ENCODE data around the gene EXT2. TPM values are rescaled to one million over a fixed set of nuclear protein-coding genes. Genes with fewer than 3 reads are reported as not detected.

The EXT2 gene
- total RNA-seq, 1 experiment from 2014 or later, result 42.9 TPM

DNA sequence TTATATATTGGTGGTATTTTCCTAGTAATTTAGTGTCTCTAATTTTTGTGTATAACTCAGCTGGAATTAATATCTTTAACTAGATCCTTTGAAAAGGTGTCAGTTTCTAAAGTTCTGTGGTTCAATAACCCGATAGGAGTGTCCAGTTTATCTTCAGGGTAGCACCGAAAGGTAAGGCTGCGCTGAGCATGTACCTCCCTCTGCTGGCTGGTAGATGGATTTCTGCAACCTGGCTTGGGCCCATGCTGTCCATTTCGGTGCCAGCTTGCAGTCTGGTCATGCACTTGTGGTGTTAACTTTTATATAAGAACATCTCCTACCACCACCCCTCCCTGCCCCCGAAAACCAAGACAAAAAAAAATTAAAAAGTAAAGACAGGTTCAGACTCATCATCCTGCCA lies 24.7 kb downstream of the EXT2 start:
- Histone ChIP-seq H3K9ac (ENCODE audit: extremely low read depth, insufficient read length, low read length) (no peak overlapping the region), H3K4ac (ENCODE audit: low read depth, low read length) (no peak overlapping the region), H3K79me2 (ENCODE audit: insufficient read depth, low read length) (no peaks in the 10 kb centered on the region), H3K27me3 (ENCODE audit: insufficient read depth, low read length) (no peaks in the 10 kb centered on the region), H4K5ac (ENCODE audit: insufficient read length, low read depth, low read length) (no peak overlapping the region), H2BK20ac (ENCODE audit: low read depth, low read length, poor library complexity, severe bottlenecking) (no peak overlapping the region), H4K20me1 (ENCODE audit: control insufficient read depth, insufficient read depth, insufficient read length) (no peaks in the 10 kb centered on the region), H3K23ac (ENCODE audit: insufficient read length, low read depth, low read length) (no peak overlapping the region), H3K23me2 (ENCODE audit: insufficient read length, low read depth, low read length, poor library complexity, severe bottlenecking) (no peaks in the 10 kb centered on the region), H2BK5ac (ENCODE audit: insufficient read length, low read length) (no peak overlapping the region), H3K14ac (ENCODE audit: insufficient read depth, low read length) (no peak overlapping the region), H4K91ac (ENCODE audit: insufficient read length, low read depth, low read length) (no peak overlapping the region), H2AK5ac (ENCODE audit: insufficient read length, low read length) (no peak overlapping the region), H3K79me1 (ENCODE audit: insufficient read depth, low read depth, low read length, poor library complexity, severe bottlenecking) (no peaks in the 10 kb centered on the region), H3K4me1 (ENCODE audit: insufficient read depth, low read length) (no peaks in the 10 kb centered on the region), H3K9me3 (ENCODE audit: control insufficient read depth, low read depth, low read length) (no peaks in the 10 kb centered on the region), H3T11ph (ENCODE audit: low read length) (no peak overlapping the region), H2AFZ (ENCODE audit: low read length) (no peak overlapping the region), H3K27ac (ENCODE audit: insufficient read length, low read depth, low read length) (no peak overlapping the region), H2BK12ac (ENCODE audit: insufficient read length, low read depth, low read length) (no peak overlapping the region), H3K18ac (ENCODE audit: insufficient read length, low read depth, low read length) (no peak overlapping the region), H4K8ac (replicated peaks; ENCODE audit: insufficient read length, low read depth, low read length) (no peak overlapping the region), H2BK120ac (ENCODE audit: low read depth, low read length, poor library complexity, severe bottlenecking) (no peak overlapping the region), H3K4me2 (ENCODE audit: insufficient read depth, insufficient read length, low read length) (no peak overlapping the region), H2BK15ac (ENCODE audit: low read depth, low read length) (no peak overlapping the region), H3K56ac (ENCODE audit: insufficient read length, low read depth, low read length) (no peak overlapping the region)
- no peaks in the 10 kb centered on the region; a peak in 1 of 5 replicates for H3K9me3 Mint-ChIP-seq
- H3K27me3 Mint-ChIP-seq (ENCODE audit: low read depth), result no peaks in the 10 kb centered on the region
- DNase-seq, result no peak
- no peaks in the 10 kb centered on the region for H3K4me1 Mint-ChIP-seq
- TF ChIP-seq, protein P1, sequence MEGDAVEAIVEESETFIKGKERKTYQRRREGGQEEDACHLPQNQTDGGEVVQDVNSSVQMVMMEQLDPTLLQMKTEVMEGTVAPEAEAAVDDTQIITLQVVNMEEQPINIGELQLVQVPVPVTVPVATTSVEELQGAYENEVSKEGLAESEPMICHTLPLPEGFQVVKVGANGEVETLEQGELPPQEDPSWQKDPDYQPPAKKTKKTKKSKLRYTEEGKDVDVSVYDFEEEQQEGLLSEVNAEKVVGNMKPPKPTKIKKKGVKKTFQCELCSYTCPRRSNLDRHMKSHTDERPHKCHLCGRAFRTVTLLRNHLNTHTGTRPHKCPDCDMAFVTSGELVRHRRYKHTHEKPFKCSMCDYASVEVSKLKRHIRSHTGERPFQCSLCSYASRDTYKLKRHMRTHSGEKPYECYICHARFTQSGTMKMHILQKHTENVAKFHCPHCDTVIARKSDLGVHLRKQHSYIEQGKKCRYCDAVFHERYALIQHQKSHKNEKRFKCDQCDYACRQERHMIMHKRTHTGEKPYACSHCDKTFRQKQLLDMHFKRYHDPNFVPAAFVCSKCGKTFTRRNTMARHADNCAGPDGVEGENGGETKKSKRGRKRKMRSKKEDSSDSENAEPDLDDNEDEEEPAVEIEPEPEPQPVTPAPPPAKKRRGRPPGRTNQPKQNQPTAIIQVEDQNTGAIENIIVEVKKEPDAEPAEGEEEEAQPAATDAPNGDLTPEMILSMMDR (conservative IDR thresholded peaks at IDR 0.05), result peak; percentile 65
- H3K27ac Mint-ChIP-seq, result no peak overlapping the region
- no CpG with 5 or more reads among the region's 5 CpGs for WGBS (ENCODE audit: extremely low coverage, insufficient read length, low lambda C conversion rate)
- H3K4me3 Mint-ChIP-seq, result no peak overlapping the region
- peaks cover 2 to 32% (median 10%) of the 10 kb centered on the region in 3 experiments; a peak in 6 of 7 replicates for H3K36me3 Mint-ChIP-seq (ENCODE audit: insufficient read depth in 1 of 3, low read depth in 3 of 3)
